ENCODE data around the gene TCP11X2.
"Not testable (repeated sequence)": the region's sequence is repeated elsewhere in the genome, so short reads cannot be mapped to it uniquely, and the experiment has no call there.

The TCP11X2 gene

GRCh38 chrX:102414493-102414892, 57.1 kb downstream of the TCP11X2 start:
- not testable (repeated sequence) for H3K4me1 ChIP-seq (ENCODE audit: control insufficient read depth in 2 of 2, insufficient read depth in 2 of 2, low read length in 2 of 2); H3K4me3 ChIP-seq (ENCODE audit: low read length in 2 of 2); H3K9ac ChIP-seq (ENCODE audit: low read depth in 1 of 2, low read length in 2 of 2); H3K27me3 ChIP-seq (ENCODE audit: control insufficient read depth in 2 of 2, insufficient read depth in 2 of 2, low read length in 2 of 2); H3K27ac ChIP-seq (ENCODE audit: low read depth in 2 of 2, low read length in 2 of 2); H3K9me3 ChIP-seq (ENCODE audit: control insufficient read depth in 2 of 2, low read length in 2 of 2); H3K36me3 ChIP-seq (ENCODE audit: control insufficient read depth in 2 of 2, insufficient read depth in 2 of 2, low read length in 2 of 2)

Measured in mucosa of rectum (tissue), 2 donors.